GM18520 (cell line): ENCODE measurements around the gene HNRNPAB.
"Not testable (repeated sequence)": the region's sequence is repeated elsewhere in the genome, so short reads cannot be mapped to it uniquely, and the experiment has no call there.

ENCODE experiments used
- ATAC-seq: cut with Tn5 transposase; IDR thresholded peaks from one replicate; pipeline ENCODE4 v1.9.1; 2021; ENCODE audit not compliant: unreplicated experiment

Gene HNRNPAB

GRCh38 chr5:178229111-178229510 lies 24.8 kb downstream of the HNRNPAB start:
- ATAC-seq = not testable (repeated sequence)

DNA sequence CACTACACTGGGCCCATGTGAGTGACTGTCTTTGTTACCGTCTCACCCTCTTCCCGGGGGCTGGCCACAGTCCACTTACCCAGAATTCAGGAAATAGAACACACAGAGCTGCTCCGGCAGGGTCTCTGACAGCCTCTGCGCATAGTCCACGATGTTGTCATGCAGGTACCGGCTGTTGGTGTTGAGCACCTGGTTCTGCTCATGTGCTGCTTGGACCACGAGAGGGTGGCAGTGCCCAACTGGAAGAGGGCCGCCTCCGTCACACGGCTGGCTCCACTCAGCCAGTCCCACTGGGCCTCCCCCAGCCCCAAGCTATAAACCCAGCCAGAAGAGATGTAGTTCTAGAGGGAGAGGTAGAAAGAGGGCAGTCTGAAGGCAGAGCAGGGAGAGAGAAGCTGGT lies 25.5 kb downstream of the HNRNPAB start:
- ATAC-seq = no peak

- no peak for ATAC-seq
These were observed 26.7 kb downstream of the HNRNPAB start for GRCh38 chr5:178230879-178231538.

DNA sequence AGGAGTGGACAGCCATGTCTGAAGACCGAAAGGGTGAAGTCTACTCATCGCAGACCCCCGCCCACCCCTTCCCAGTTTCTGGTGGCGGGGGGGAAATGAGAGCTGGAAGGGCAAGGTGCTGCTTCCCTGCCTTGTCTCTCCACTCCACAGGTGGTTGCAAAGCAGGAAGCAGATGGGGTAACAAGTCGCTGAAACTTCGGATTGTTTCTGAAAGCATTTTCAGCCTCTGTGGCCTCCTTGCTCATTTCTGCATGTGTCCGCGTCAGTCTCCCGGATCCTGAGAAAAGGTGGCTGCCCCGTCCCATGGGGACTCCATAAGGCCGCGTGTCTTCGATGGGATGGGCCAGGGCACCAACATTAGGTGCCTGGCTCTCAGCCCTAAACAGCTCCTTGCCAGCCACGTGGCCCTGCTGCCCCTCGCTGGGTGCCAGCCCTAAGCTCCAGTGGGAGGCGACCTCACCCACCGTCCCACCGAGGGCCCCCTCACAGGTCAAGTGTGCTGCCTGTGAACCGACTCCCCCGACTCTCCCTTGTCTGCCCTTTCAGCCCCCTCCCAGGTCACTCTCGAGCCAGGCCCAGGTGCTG lies 27.3 kb downstream of the HNRNPAB start:
- no peak for ATAC-seq

DNA sequence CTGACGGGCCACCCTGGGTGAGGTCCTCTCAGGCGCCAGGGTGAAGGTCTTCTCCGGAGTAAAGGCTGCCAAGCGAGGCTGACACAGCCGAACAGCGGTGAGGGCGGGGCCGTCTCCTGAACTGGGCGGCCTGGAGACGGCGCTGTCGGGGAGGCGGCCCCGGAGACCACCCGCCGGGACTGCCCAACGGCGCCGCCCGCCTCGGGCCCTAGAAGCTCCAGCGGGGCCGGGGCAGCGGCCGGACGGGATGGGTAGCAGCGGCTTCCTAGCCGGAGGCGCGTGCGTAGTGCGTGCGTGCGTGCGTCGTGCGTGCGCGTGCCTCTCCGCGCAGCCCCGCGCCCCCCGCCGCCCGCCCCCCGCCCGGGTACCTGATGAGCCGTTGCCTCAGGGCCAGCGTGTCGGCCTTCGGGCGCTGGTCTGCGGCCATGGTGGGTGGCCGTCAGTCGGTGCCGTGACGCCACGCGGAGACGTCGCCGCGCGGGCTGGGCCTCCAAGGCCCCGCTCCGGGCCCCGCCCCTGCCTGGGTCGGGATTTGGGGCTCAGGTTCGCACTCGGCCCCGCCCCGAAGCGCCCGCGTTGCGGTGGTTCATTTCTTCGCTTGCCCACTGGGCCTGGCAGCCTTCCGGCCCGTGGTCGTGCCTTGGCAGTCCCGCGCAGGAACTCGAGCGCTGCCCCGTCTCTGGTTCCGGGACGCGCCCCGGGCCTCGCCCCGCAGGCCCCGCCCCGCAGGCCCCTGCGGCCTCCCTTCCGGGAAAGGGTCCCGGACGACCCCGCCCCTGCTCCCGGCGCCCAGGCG lies 28.0 kb downstream of the HNRNPAB start, which contains the start of gene PHYKPL:
Gene PHYKPL (minus strand): TSS at position 679 of the 796 bp plus-strand sequence. CDS start 252 bp downstream, at position 427.
- ATAC-seq = peak; percentile 56

- ATAC-seq = no peak
These were observed 28.6 kb downstream of the HNRNPAB start for GRCh38 chr5:178232920-178233429.

GRCh38 chr5:178234121-178234749 lies 29.9 kb downstream of the HNRNPAB start:
- no peak for ATAC-seq

DNA sequence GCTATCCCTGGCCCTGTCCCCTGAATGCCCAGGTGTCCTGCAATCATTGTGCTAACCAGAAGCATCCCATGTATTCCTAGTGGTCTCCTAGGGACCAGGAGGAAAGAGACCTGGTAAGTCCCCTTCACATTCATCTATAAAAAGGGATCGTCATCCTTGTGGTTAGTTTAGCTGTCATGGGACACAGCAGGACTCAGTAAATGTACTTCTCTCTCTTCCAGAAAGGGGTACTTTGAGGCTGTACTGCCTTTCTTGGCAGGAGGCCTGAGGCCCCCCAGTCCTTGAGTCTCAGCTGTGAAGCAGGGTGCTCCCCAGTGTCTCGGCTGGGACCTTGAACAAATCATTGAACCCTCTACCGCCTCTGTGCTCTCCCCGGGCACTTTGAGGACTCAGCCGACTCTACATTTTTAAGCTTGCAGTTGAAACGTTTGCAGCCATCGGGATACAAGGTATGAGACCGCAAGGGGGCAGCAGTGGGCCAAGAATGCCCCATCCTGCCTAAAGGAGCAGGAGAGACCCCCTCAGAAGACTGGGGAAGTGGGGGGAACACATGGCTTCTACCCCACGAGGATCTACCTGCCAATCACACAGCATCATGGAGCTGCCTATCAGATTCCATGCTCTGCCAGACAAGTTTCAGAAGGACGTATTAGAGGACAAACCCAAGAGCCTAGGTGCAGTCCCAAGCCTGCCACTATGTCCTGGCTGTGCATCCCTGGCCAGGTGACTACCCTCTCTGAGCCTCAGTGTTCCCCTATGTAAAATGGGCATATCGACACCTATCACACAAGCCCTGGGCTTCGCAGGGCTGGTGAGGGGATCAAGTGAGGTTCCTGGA lies 30.6 kb downstream of the HNRNPAB start:
- ATAC-seq = no peak

DNA sequence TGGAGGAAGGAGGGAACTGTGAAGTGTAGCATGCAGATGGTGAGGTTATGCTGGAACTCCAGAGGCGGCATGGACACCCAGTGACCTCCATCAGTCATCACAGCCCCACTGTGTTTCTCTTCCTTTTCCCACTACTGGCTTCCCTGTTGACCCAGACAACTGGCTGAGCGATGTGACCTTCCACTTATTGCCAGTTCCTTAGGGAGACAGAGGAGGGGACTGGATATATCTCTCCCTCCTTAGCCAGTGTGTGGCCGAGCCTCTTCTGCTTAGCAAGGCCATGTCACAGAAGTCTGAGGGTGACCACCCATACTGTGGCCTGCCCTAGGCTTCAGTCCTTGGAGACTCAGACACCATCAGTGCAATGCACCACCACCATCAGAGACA lies 31.2 kb downstream of the HNRNPAB start:
- ATAC-seq = no peak

DNA sequence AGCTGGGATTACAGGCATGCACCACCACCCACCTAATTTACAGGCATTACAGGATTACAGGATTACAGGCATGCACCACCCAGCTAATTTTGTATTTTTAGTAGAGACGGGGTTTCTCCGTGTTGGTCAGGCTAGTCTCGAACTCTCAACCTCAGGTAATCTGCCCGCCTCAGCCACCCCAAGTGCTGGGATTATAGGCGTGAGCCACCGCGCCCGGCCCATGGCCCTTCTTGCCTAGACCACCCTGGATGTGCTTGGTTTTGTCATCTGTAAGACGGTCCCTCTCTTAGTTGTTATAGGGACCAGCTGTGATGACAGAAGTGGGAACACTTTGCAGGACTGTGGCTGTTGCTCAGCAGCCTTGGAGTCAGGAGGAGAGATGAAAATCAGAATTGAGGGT lies 31.8 kb downstream of the HNRNPAB start:
- no peak for ATAC-seq

- ATAC-seq = no peak
These were observed 32.3 kb downstream of the HNRNPAB start for GRCh38 chr5:178236679-178237078.

DNA sequence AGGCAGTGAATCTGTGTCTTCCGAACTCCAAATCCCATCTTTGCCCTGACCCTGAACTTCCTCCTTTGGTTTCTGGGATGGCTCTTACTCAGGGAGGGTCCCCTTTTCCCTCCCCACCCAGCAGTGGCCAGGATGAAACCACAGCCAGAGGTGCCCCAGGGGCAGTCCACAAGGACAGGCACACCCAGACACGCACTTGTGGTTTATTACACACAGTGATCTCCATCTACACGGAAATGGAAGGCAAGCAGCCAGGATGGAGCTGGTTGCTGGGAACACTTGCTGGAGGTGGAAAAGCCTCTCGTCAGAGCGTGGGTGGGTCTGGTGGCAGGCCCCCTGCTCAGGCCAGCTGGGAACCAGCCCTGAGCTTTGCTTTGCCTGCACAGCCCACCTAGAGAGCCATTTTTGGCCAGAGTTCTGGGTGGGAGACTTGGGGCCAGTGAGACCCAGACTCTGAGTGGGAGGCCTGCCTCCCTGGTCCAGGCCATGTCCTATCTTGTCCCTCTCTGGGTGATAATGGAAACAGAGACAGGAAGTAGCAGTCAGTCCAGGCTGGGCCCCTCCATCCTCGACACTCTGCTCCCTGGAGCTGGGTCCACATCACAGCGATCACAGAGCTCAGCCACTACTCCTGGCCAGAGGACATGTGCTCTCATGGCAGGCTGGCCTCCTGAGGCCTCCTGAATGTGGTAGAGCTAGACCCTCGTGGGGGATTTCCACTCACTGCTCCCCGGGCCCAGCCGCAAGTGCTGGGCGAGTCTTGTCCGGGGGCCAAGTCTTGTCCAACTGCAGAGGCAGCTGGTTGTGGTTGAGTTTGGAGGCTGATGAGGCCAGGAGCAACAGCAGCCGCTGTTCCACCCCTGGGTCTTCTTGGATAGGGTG lies 33.3 kb downstream of the HNRNPAB start:
- ATAC-seq = no peak

DNA sequence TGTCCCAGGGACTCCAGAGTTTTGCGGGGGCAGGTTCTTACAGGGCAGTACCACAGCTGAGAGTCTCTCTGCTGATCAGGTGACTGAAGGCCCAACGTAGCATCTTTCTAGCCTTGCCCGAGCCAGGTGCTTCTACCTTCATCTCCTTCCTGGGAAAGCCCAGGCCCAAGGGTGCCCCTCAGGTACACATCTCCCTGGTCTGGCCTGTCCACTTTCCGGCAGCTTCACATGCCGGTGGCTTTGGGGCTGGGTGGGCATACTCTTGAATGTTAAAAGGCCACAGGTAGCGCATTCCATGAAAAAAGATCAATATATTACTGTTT lies 33.9 kb downstream of the HNRNPAB start:
- no peak for ATAC-seq

DNA sequence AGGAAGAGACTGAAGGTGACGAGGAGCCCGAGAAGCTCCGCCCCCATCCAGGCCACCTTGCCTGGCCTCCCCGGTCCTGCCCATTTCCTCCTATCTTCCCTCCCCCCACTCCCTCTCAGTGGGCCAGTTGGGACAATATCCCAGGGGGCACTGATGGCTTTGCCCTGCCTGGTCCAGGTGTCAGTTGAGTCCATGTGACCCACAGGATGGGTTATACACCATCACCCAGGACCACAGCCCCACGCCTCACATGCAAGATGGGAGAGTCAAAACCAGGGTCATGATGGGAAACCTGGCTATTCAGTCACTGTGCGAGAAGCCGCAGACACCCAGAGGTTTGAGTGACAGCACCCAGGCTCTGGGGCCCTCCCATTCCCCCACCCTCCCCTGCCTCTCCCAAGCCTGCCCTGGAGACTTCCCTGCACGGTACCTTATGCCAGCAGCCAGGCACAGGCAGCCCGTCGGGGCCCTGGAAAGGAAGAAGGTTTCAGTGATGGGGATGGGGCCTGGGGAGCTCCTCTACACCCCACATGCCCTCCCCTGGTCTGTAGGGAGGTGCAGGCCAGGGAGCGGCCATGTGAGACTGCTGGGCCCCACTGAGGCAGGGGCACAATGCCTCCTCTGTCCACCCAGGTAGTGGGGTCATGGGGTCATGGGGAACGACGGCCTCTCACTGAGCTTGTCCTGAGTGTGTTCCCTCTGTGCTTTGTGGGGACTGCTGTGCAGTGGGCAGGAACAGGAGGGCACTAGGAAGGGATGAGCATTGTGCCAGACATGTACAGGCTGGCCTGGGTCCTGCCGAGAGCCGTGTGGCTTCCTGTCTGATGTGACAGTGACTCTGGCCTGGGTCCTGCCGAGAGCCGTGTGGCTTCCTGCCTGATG lies 34.6 kb downstream of the HNRNPAB start:
- no peak for ATAC-seq

DNA sequence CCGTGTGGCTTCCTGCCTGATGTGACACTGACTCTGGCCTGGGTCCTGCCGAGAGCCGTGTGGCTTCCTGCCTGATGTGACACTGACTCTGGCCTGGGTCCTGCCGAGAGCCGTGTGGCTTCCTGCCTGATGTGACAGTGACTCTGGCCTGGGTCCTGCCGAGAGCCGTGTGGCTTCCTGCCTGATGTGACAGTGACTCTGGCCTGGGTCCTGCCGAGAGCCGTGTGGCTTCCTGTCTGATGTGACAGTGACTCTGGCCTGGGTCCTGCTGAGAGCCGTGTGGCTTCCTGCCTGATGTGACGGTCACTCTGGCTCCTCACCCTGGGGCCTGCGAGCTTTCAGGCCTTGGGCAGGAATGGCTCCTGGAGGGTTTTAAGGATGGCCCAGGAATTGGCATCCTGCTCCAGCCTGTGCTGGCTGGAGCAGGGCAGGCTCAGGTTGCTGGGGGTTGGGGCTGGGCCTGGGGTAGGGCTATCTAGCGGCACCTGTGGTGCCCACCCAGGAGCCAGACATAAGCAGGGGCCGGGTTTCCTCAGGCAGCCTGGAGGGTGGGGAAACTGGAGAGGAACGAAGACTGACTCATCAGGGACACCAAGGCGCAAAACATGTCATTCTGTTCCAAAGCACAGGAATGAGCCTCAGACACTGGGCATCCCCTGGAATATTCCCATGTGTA lies 35.4 kb downstream of the HNRNPAB start:
- not testable (repeated sequence) for ATAC-seq

DNA sequence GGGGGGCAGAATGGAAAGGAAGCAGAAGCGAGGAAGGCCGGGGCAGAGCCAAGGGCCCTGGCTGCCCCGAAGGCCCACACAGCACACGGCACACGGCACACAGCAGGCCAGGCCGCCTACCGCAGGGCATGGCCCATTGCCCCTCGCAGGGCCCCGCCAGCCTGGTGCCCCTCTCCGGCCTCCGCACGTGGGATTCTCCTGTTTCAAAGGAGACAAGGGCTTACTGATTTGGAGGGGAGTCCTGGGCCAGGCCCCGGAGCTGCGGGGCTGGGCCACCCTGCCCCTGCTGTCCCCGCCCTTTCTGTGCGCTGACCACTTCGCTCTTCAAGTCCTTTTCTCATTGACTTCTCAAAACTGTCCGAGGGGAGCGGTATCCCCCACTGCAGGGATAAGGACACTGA lies 36.0 kb downstream of the HNRNPAB start:
- ATAC-seq = no peak

DNA sequence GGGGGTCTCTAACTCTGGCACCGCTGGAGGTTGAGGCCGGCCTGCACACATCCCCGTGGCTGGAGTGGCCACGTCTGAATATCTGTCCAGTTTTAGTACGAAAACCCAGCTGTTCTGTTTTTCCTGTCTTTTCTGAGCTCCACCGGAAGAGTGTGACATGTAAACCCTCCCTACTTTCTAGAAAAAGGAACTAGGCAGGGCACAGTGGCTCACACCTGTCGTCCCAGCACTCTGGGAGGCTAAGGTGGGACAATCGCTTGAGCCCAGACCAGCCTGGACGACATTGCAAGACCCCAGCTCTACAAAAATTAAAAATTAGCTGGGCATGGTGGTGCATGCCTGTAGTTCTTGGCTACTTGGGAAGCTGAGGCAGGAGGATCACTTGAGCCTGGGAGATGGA lies 36.4 kb downstream of the HNRNPAB start:
- ATAC-seq = no peak

DNA sequence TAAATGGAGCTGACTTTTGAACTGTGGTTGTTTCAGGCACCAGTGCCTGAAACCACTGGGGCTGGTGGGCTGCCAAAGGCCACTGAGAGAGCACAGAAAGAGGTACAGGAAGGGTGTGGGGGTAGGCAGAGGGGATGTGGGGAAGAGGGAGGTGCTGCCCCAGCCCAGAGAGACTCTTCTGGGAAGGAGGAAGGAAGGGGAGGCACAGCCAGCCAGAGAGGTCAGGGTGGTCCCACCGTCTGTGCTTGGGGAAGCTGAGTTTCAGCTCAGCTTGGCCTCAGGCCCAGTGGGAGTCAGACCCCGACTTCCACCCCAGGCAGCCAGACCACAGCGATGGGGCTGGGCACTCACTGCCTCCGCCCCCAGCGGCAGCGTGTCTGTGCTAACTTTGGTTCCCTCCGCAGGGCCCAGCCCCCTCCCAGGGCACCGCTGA lies 36.9 kb downstream of the HNRNPAB start:
- no peak for ATAC-seq
